Vagina (tissue), 2 donors: ENCODE data around the gene TBC1D21.

Experiments
- POLR2A ChIP-seq, 2 donors: fragments of 450-650 bp; IDR thresholded peaks; one replicate each; pipeline ENCODE4 v1.6.1; 2017; ENCODE audit warnings: antibody characterized with exemption in 2 of 2, mild to moderate bottlenecking in 2 of 2, moderate library complexity in 2 of 2
- TF ChIP-seq, protein P1 (sequence below), 3 experiments: fragments of 450-650 bp in 2 of 3; fragments of 200-600 bp in 1 of 3; sonication (generic) in 1 of 3; IDR thresholded peaks; one replicate each; pipeline ENCODE4 v1.5.1; 2017 to 2019; ENCODE audit warnings: antibody characterized with exemption in 3 of 3, mild to moderate bottlenecking in 2 of 3, moderate library complexity in 2 of 3

GRCh38 chr15:73923156-73923487, 49.8 kb downstream of the TBC1D21 start:
- TF ChIP-seq POLR2A (IDR thresholded peaks at IDR 0.05): no peak
- TF ChIP-seq, protein P1, sequence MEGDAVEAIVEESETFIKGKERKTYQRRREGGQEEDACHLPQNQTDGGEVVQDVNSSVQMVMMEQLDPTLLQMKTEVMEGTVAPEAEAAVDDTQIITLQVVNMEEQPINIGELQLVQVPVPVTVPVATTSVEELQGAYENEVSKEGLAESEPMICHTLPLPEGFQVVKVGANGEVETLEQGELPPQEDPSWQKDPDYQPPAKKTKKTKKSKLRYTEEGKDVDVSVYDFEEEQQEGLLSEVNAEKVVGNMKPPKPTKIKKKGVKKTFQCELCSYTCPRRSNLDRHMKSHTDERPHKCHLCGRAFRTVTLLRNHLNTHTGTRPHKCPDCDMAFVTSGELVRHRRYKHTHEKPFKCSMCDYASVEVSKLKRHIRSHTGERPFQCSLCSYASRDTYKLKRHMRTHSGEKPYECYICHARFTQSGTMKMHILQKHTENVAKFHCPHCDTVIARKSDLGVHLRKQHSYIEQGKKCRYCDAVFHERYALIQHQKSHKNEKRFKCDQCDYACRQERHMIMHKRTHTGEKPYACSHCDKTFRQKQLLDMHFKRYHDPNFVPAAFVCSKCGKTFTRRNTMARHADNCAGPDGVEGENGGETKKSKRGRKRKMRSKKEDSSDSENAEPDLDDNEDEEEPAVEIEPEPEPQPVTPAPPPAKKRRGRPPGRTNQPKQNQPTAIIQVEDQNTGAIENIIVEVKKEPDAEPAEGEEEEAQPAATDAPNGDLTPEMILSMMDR (IDR thresholded peaks at IDR 0.05): no peak
